Endothelial cell of umbilical vein (primary cell): ENCODE results near the gene MYO15A. TPM values are rescaled to one million over a fixed set of nuclear protein-coding genes. Genes with fewer than 3 reads are reported as not detected.

ENCODE experiments used
- BruUV-seq: library from RNA; stranded (reverse); fragments of 400-500 nt; replicated peaks from 2 replicates; lab custom pipeline; 2021; lab: Mats Ljungman, UMichigan
- CTCF ChIA-PET: fragments of 300-600, 350-600 bp; sonication (Branson Sonifier 250); formaldehyde crosslinking; loops from one replicate; lab custom pipeline; 2021; ENCODE audit warnings: antibody characterized with exemption, inconsistent platforms; lab: Charles Lee
- POLR2A ChIA-PET: fragments of 300-600, 350-600 bp; sonication (Branson Sonifier 250); formaldehyde crosslinking; loops from one replicate; lab custom pipeline; 2021; ENCODE audit warnings: antibody characterized with exemption, inconsistent platforms; lab: Charles Lee
- DNase-seq: peaks from one replicate; pipeline ENCODE4 v3.0.0-alpha.2; 2011; ENCODE audit warnings: low read depth, low spot score
- FAIRE-seq: peaks from 2 replicates; lab custom pipeline; 2011; peaks lifted over from hg19 to GRCh38; lab: Jason Lieb, UNC
- H2AFZ ChIP-seq: 2 replicates; pipeline ENCODE4 v1.6.0; 2012; ENCODE audit warnings: low read depth, low read length, control low read depth, inconsistent platforms
- H3K27ac ChIP-seq: 2 replicates; pipeline ENCODE4 v1.5.1; 2011; ENCODE audit warnings: low read depth, mild to moderate bottlenecking, control low read depth, low read length, moderate library complexity; ENCODE audit not compliant: insufficient read depth
- H3K27me3 ChIP-seq, 2 experiments: 2 replicates each; pipeline versions ENCODE4 v1.6.0 to v1.6.1; 2011; ENCODE audit warnings: low read length in 2 of 2, mixed read lengths in 1 of 2; ENCODE audit not compliant: control insufficient read depth in 2 of 2, insufficient read depth in 2 of 2
- H3K36me3 ChIP-seq, 2 experiments: 2 replicates in 1 of 2; 3 replicates in 1 of 2; pipeline ENCODE4 v1.5.1; 2011; ENCODE audit warnings: low read length in 2 of 2, mild to moderate bottlenecking in 1 of 2, moderate library complexity in 1 of 2; ENCODE audit not compliant: control insufficient read depth in 2 of 2, insufficient read depth in 2 of 2; ENCODE audit errors: extremely low read depth in 1 of 2
- H3K4me1 ChIP-seq: 3 replicates; pipeline ENCODE4 v1.5.1; 2011; ENCODE audit warnings: mild to moderate bottlenecking, low read length; ENCODE audit not compliant: control insufficient read depth, insufficient read depth; ENCODE audit errors: extremely low read depth
- H3K4me2 ChIP-seq: 2 replicates; pipeline ENCODE4 v1.6.1; 2011; ENCODE audit warnings: low read length, control low read depth, mixed read lengths; ENCODE audit not compliant: insufficient read depth
- H3K4me3 ChIP-seq, 3 experiments: fragments of 200-600 bp in 1 of 3; sonication (generic), shearing (Covaris generic) in 1 of 3; replicated peaks in 1 of 3; 2 replicates each; pipeline ENCODE4 v1.5.1; 2011 to 2016; ENCODE audit warnings: control low read depth in 3 of 3, low read length in 3 of 3, mild to moderate bottlenecking in 2 of 3, inconsistent platforms in 1 of 3, low read depth in 1 of 3, moderate library complexity in 1 of 3; ENCODE audit not compliant: insufficient read depth in 1 of 3
- H3K79me2 ChIP-seq: 2 replicates; pipeline ENCODE4 v1.6.0; 2012; ENCODE audit warnings: low read length, inconsistent platforms; ENCODE audit not compliant: control insufficient read depth, insufficient read depth
- H3K9ac ChIP-seq: replicated peaks from 2 replicates; pipeline ENCODE3; 2011; ENCODE audit warnings: low read length, control low read depth; ENCODE audit not compliant: insufficient read depth; ENCODE audit errors: extremely low read depth
- H3K9me1 ChIP-seq: replicated peaks from 3 replicates; pipeline ENCODE4 v1.6.0; 2011; ENCODE audit warnings: mild to moderate bottlenecking, low read length; ENCODE audit not compliant: control insufficient read depth, insufficient read depth; ENCODE audit errors: extremely low read depth
- H3K9me3 ChIP-seq: replicated peaks from 2 replicates; pipeline ENCODE4 v1.5.1; 2012; ENCODE audit warnings: low read length, inconsistent platforms; ENCODE audit not compliant: control insufficient read depth, insufficient read depth
- H4K20me1 ChIP-seq: replicated peaks from 2 replicates; pipeline ENCODE3; 2011; ENCODE audit warnings: mild to moderate bottlenecking, low read length; ENCODE audit not compliant: control insufficient read depth, insufficient read depth; ENCODE audit errors: extremely low read depth
- CTCF ChIP-seq, 2 donors: IDR thresholded peaks; 1 replicate in 1 of 2; 2 replicates in 1 of 2; pipeline ENCODE4 v1.5.1; 2011; ENCODE audit warnings: low read length in 2 of 2, mild to moderate bottlenecking in 2 of 2, moderate library complexity in 2 of 2, control low read depth in 1 of 2, inconsistent platforms in 1 of 2, low read depth in 1 of 2; ENCODE audit not compliant: insufficient read depth in 1 of 2; ENCODE audit errors: extremely low read depth in 1 of 2
- EZH2 ChIP-seq: IDR thresholded peaks from 2 replicates; pipeline ENCODE4 v1.6.1; 2012; ENCODE audit warnings: borderline replicate concordance, low read depth, mild to moderate bottlenecking, moderate library complexity, low read length, inconsistent platforms; ENCODE audit not compliant: severe bottlenecking
- FOS ChIP-seq: IDR thresholded peaks from 2 replicates; pipeline ENCODE4 v1.6.1; 2011; ENCODE audit warnings: mild to moderate bottlenecking, low read length, moderate library complexity, borderline replicate concordance; ENCODE audit not compliant: insufficient read depth
- GATA2 ChIP-seq: IDR thresholded peaks from 2 replicates; pipeline ENCODE4 v1.7.0; 2011; ENCODE audit warnings: low read depth, mild to moderate bottlenecking, moderate library complexity, mixed read lengths, low read length; ENCODE audit not compliant: insufficient read length, insufficient read depth
- JUN ChIP-seq: IDR thresholded peaks from 2 replicates; pipeline ENCODE4 v1.6.1; 2011; ENCODE audit warnings: borderline replicate concordance, low read depth; ENCODE audit not compliant: insufficient read length, insufficient read depth
- MAX ChIP-seq: IDR thresholded peaks from 2 replicates; pipeline ENCODE4 v1.6.1; 2011; ENCODE audit not compliant: insufficient read depth, insufficient read length
- MYC ChIP-seq: IDR thresholded peaks from one replicate; pipeline ENCODE4 v1.6.1; 2011; ENCODE audit warnings: mild to moderate bottlenecking, low read depth, low read length
- POLR2A ChIP-seq: IDR thresholded peaks from 2 replicates; pipeline ENCODE4 v1.6.1; 2012; ENCODE audit warnings: low read depth, mild to moderate bottlenecking, control low read depth, low read length
- POLR2AphosphoS5 ChIP-seq: IDR thresholded peaks from 2 replicates; pipeline ENCODE4 v1.6.1; 2012; ENCODE audit warnings: low read depth, mild to moderate bottlenecking, control low read depth, low read length, moderate library complexity; ENCODE audit not compliant: insufficient read depth
- dilution Hi-C: fragments of 300-500 bp; cut with MboI; formaldehyde crosslinking; loops from one replicate; pipeline ENCODE4 v1.15.0; 2019; ENCODE audit warnings: low sequenced_read_pairs; ENCODE audit not compliant: extremely low pct_ligation_motif_present
- intact Hi-C: fragments of 100-400 bp; cut with micrococcal nuclease; formaldehyde crosslinking; loops from one replicate; pipeline ENCODE4 v1.10.0; 2022
- polyA plus RNA-seq, 4 experiments: library from polyadenylated mRNA; depleted of rRNA in 3 of 4; stranded (reverse) in 3 of 4; unstranded in 1 of 4; fragments of >200 nt; gene quantifications; 2 replicates each; pipeline versions ENCODE4 v1.2.1 to v1.2.3, GENCODE V29; 2011 to 2012; ENCODE audit warnings: missing spikeins in 1 of 4
- total RNA-seq: library from RNA; stranded (reverse); gene quantifications from 2 replicates; pipeline ENCODE4 v1.2.3, GENCODE V29; 2021

MYO15A gene
- total and polyA plus RNA-seq, 2 donors (not counting 3 experiments of a cell fraction or from before 2014, with no cell fraction given): 0.46 to 0.82 TPM

- Histone ChIP-seq H3K4me2 (no peak overlapping the region), H4K20me1 (no peaks in the 10 kb centered on the region), H3K36me3 (peaks cover 6 to 26% of the 10 kb centered on the region in 2 experiments), H3K27me3 (no peaks in the 10 kb centered on the region), H3K9me3 (no peaks in the 10 kb centered on the region), H3K79me2 (peaks cover 6% of the 10 kb centered on the region), H3K9me1 (no peaks in the 10 kb centered on the region), H3K4me3 (no peak overlapping the region), H3K9ac (no peak overlapping the region), H3K4me1 (no peaks in the 10 kb centered on the region), H3K27ac (no peak overlapping the region), H2AFZ (no peak overlapping the region)
- no peak for FAIRE-seq
- TF ChIP-seq MAX (no peak), MYC (no peak), POLR2AphosphoS5 (no peak), CTCF (IDR thresholded peaks at IDR 0.05; ENCODE audit: extremely low read depth in 1 of 2, insufficient read depth in 1 of 2, low read depth in 1 of 2, low read length in 2 of 2) (no peak), GATA2 (no peak), FOS (no peak), EZH2 (no peak), POLR2A (no peak), JUN (no peak)
- DNase-seq: no peak
- intact Hi-C loops (no loop called here), dilution Hi-C loops (no loop called here)
- ChIA-PET POLR2A (no interaction called here), CTCF (interaction anchor here (0.5 to 0.7 kb wide), 3 partner anchors 10 to 89 kb away, joined by 3 read pairs; partner anchors contain the start of gene ALKBH5)
- no TSS peak for BruUV-seq
Measured at GRCh38 chr17:18094409-18094807, 14.1 kb upstream of the MYO15A start.
